PC-9 (cell line): ENCODE data around the gene CRADD.

Source experiments
- CTCF ChIP-seq: fragments of 200-600 bp; sonication (generic); conservative IDR thresholded peaks from 2 replicates; pipeline ENCODE4 v1.6.1; 2017; ENCODE audit warnings: mixed run types, antibody characterized with exemption, mild to moderate bottlenecking, moderate library complexity
- EZH2 ChIP-seq: fragments of 200-600 bp; sonication (generic); IDR thresholded peaks from 2 replicates; pipeline ENCODE4 v1.8.0; 2017; ENCODE audit warnings: antibody characterized with exemption, low read depth

DNA sequence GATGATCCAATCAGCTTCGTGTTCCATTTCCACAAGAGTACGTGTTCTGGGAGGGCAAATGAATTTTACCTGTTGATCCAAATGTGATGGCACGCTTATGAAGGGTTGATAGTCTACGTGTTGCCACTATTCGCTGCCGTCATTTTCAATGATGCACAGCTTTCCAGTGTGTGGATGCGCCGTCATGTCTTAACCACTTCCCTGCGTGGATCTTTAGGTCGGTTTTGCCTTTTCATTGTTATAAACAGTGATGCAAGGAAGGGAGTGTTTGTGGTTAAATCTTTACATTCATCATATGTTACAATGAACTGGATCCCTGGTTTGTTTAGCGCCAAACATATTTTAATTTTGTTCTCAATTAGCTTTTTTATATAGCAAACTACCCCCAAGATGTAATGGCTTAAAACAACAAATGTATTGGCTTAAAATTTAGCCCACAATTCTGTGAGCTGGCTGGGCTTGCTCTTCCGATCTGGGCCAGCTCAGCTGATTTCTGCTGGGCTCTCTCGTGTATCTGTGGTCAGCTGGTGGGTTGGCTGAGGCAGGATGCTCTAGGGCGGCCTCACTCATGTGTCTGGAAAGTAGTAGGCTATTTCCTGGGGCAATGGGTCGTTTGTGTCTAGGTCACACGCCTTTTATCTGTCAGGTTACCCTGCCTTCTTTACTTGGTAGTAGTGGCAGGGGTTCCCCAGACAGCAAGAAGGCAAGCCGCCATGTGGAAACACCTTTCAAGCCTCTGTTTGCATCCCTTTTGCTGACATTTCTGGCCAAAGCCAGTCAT lies 176.7 kb downstream of the CRADD start:
- TF ChIP-seq CTCF (no peak), EZH2 (no peak)
